GM21717 (cell line): Measurements from ENCODE around the gene TTLL3.
"Not testable (repeated sequence)": the region's sequence is repeated elsewhere in the genome, so short reads cannot be mapped to it uniquely, and the experiment has no call there.

Experiments
- ATAC-seq: cut with Tn5 transposase; IDR thresholded peaks from one replicate; pipeline ENCODE4 v1.9.1; 2021; ENCODE audit warnings: mild to moderate bottlenecking, moderate library complexity; ENCODE audit not compliant: unreplicated experiment

TTLL3 gene

DNA sequence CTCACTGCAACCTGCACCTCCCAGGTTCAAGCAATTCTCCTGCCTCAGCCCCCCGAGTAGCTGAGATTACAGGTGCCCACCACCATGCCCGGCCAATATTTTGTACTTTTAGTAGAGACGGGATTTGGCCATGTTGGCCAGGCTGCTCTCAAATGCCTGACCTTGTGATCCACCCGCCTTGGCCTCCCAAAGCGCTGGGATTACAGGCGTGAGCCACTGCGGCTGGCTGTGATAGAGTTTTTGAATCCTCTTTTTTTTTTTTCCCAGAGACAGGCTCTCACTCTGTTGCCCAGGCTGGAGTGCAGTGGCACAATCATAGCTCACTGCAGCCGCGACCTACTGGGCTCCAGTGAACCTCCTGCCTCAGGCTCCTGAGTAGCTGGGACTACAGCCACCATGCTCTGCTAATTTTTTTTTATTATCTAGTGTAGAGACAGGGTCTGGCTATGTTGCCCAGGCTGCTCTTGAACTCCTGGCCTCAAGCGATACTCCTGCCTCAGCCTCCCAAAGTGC lies 55.1 kb downstream of the TTLL3 start:
- not testable (repeated sequence) for ATAC-seq

DNA sequence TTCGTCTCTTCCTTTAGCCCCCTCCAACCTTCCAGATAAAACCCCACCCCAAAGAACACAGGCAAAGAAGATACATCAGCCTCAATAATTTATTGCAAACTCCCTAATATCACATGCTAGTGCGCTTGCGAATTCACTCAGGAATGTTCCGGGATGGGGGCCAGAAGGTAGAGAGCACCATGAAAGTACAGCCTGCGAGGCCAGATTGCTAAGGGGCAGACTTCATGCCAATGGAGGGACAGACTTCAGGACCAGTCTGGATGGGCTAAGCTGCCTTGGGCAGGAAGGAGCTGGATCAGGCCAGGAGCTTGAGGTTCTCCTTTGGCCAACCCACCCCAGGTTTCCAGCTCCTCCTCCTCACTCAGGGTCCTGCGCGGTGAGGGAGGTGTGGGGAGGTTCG lies 56.6 kb downstream of the TTLL3 start:
- ATAC-seq: no peak

DNA sequence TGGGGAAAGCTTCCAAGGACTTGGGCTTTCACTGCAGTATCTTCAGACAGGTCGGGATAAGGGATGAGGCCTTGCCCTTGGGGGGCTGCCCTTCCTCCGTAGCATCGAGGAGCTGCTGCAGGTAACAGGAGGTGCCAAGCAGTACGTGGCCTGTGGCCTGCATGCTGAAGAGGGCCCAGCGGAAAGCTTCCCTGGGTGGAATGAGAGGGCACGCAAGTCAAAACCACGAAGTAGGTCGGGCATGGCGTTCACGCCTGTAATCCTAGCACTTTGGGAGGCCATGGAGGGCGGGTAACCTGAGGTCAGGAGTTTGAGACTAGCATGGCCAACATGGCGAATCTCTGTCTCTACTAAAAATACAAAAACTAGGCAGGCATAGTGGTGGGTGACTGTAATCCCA lies 57.0 kb downstream of the TTLL3 start:
- ATAC-seq: no peak

DNA sequence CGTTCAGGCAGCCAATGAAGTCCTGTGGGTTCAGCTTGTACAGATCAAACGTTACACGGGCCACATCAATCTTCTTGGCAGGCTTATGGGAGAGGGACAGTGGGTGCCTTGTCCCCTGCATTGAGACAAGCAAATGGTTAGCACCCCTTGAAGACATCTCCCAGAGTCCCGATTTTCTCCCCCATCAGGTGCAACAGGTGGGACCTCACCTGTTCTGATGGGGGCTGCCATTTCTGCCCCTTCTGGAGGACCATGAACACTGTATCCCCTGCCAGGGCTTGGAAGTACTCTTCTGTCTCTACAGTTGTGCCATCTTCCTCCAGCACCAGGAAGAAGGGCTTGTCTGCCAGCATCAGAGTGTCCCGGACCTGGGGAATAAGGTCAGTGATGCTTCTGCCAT lies 59.9 kb downstream of the TTLL3 start:
- ATAC-seq: no peak

DNA sequence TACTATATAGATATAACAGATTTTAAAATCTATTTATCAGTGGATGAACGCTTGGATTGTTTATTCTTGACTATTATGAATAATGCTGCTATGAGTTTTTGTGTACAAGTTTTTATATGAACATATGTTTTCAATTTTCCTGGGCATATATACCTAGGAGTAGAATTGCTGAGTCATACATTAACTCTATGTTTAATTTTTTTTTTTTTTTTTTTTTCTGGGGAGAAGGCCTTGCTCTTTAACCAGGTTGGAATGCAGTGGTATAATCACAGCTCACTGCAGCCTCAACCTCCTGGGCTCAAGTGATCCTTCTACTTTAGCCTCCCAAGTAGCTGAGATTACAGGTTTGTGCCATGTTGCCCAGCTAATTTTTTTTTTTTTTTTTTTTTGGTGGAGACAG lies 60.9 kb downstream of the TTLL3 start:
- ATAC-seq: no peak

DNA sequence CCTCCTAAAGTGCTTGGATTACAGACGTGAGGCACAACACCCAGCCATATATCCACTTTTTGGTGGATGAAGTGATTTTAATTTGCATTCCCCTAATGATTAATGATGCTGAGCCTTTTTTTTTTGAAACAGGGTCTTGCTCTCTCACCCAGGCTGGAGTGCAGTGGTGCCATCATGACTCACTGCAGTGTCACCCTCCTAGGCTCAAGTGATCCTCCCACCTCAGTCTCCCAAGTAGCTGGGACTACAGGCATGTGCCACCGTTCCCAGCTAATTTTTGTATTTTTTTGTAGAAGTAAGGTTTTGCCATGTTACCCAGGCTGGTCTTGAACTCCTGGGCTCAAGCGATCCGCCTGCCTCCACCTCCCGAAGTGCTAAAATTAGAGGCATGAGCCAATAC lies 62.0 kb downstream of the TTLL3 start:
- not testable (repeated sequence) for ATAC-seq

DNA sequence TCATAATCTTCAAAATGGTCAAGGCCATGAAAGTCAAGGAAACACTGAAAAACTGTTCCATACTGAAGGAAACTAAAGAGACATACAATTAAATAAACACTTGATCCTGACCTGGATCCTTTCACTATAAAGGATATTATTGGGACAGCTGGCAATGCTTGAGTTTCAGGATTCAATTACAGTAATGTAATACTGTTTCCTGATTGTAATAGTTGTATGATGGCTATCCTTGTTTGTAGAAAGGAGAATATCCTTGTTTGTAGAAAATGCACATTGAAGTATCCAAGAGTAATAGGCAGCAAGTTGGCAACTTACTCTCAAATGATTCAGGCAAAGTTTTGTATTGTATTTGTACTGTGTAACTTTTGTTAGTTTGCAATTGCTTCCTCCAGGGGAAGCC lies 65.4 kb downstream of the TTLL3 start:
- ATAC-seq: no peak

DNA sequence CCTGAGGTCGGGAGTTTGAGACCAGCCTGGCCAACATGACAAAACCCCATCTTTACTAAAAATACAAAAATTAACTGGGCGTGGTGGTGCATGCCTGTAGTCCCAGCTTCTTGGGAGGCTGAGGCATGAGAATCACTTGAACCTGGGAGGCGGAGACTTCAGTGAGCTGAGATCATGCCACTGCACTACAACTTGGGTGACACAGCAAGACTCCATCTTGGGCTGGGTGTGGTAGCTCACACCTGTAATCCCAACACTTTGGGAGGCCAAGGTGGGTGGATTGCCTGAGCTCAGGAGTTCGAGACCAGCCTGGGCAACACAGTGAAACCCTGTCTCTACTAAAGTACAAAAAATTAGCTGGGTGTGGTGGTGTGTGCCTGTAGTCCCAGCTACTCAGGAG lies 66.2 kb downstream of the TTLL3 start:
- ATAC-seq: not testable (repeated sequence)

DNA sequence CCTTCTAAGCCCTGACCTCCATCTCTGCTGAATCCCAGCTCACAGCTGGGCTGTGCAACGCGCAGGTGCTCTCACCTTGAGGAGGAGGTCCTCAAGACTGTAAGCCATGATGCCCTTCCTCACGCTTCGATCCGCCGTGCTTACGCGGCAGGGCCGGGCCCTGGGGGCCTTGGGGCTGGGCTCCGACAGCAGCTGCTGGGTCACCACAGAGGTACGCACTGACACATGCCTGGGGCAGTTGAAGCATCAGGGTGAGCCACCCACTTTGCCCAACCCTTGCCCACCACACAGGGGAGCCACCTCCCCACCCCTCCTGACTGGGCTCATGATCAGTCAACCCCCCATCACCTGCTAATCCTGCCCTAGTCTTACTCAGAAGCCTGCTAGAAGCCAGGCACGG lies 66.9 kb downstream of the TTLL3 start:
- no peak for ATAC-seq

DNA sequence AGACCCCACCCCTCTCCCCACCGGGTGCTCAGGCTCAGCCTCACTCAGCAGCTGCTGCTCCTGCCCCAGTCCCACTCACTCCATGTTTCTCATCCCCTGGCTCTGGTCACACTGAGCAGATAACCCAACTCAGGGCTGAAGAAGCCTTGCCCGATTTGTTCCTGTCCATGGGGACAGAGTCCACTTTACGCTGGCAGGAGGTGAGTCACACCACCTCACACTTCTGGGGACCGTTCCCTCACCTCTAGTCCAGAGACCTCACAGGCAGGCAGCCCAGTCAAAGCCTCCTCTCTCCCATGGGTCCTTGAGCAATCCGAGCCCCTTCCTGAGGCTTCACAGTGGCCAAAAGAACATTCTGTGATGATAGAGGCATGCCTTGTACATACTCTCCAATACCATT lies 68.6 kb downstream of the TTLL3 start:
- ATAC-seq: no peak

DNA sequence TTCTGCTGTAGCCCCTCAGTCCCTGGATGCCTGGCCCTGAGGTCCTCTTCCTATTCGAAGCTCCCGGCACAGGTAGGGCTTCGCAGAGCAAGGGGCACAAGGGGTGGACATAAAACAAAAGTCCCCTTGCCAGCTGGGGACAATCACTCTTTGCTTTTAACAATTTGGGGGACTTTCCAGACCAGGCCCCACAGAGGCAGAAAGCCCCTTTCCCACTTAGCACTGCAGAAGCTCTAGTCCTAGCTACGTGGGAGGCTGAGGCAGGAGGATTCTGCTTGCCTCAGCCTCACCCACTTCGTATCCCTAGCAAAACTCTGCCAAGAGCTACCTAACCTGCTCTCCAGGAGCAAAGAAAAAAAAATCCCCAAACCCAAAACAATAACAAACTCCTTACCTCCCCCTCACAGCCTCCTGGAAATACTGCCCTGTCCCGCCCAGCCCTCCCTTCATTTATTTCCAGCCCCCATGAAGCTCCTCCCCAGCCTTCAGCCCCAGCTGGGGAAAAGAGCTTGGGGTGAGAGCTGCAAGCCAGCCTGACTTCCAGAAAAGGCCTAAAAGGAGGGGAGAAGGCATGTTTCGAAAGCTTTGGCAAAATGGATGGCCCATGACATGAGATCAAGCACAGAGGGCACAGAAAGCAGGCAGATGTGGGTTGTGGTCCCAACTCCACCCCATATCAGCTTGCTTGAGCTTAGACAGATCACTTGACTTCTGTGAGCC lies 69.9 kb downstream of the TTLL3 start, which contains the start of gene CIDEC:
TSS of gene CIDEC (minus strand) at position 424 of the 720 bp plus-strand sequence. CDS start 1,767 bp downstream, outside the sequence.
- no peak for ATAC-seq

DNA sequence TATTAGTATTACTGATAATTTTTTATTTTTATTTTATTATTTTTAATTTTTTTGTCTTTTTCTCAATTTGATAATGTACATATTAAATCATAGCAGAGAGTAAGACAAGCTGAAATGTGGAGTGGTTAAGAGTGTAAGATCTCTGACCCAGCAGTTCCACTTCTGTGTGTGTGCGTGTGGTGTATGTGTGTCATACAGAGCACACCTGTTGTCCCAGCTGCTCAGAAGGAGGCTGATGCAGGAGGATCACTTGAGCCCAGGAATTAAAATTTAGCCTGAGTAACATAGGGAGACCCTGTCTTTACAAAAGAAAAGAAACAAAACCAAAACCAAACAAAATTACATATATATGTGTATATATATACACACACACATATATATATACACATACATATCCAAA lies 71.4 kb downstream of the TTLL3 start:
- ATAC-seq: no peak

DNA sequence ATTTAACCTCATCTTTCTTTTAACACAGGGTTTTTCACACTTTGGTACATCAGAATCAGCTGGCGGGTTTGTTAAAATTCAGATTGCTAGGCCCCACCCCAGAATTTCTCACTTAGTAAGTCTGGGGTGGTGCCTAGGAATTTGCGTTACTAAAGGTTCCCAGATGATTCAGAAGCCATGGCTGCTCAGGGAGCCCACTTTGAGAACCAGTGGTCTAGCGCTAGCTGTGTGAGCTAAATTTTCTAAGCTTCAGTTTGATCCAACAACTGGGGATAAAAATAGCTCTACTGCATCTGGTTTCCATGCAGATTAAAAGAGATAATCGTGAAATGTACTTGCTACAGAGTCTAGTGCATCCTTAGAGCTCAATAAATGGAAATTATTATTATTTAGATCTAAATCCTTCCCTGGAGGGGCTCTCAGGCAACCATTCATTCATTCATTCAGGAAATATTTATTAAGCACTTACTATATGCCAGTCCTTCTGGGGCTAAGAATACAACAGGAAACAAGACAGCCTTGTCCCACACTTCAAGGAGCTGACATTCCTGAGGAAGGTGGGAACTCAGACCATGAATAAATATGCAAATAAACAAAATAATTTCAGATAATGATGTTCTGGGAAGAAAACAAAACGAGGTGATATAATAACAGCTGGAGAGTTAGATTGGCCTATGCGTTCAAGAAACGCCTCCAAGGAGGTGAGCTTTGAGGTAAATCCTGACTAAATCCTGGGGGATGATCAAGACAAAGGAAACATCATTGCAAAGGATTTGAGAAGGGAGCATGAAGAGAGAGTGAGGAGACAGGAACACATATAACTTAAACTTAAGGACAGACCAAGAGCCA lies 73.9 kb downstream of the TTLL3 start:
- no peak for ATAC-seq

DNA sequence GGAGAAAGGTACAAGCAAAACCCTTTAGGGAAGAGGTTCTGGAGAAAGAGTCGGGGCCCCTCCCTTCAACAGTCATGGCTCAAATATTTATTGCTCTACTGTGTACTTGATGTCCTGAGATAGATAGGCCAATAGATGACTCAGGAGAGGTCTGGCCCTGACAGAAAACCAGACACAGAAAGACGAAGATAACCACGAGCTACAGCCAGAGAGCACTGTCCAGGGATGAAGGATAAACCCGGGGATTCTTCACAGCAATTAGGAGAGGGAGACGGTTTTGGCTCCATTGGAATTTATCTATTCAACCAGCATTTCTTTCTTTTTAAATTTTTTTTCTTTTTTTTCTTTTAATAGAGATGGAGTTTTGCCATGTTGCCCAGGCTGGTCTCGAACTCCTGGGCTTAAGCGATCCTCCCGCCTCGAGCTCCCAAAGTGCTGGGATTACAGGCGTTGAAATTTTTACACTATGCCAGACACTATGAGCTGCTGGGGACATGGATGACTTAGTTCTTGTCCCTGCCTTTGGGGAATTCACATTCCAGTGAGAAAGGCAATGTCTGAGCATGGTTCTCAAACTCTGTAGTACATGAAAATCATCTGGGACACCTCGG lies 74.6 kb downstream of the TTLL3 start:
- no peak for ATAC-seq
